CD8-positive, alpha-beta memory T cell (primary cell): ENCODE results near the gene TIMM21. TPM values are rescaled to one million over a fixed set of nuclear protein-coding genes. Genes with fewer than 3 reads are reported as not detected.

ENCODE experiments used
- CTCF ChIA-PET: fragments of 350-600 bp; sonication (Branson Sonifier 250); formaldehyde crosslinking; loops from one replicate; lab custom pipeline; 2021; ENCODE audit warnings: antibody characterized with exemption; lab: Charles Lee
- POLR2A ChIA-PET: fragments of 350-600 bp; sonication (Branson Sonifier 250); formaldehyde crosslinking; loops from one replicate; lab custom pipeline; 2021; ENCODE audit warnings: antibody characterized with exemption; lab: Charles Lee
- DNase-seq, 5 donors: peaks; one replicate each; pipeline versions ENCODE4 v3.0.0 to v3.0.0-alpha.2; 2020 to 2022; ENCODE audit warnings: mixed read lengths in 1 of 5
- H3K27ac ChIP-seq: one replicate; pipeline ENCODE4 v1.7.0; 2013; ENCODE audit warnings: low read depth, mild to moderate bottlenecking, low read length, moderate library complexity
- H3K27me3 ChIP-seq: 2 replicates; pipeline ENCODE4 v1.7.0; 2013; ENCODE audit warnings: low read length, mild to moderate bottlenecking; ENCODE audit not compliant: insufficient read depth, poor library complexity, severe bottlenecking
- H3K36me3 ChIP-seq: 2 replicates; pipeline ENCODE4 v1.7.0; 2013; ENCODE audit warnings: mild to moderate bottlenecking, low read length, moderate library complexity; ENCODE audit not compliant: insufficient read depth
- H3K4me1 ChIP-seq: 2 replicates; pipeline ENCODE4 v1.7.0; 2013; ENCODE audit warnings: mild to moderate bottlenecking, low read length, moderate library complexity; ENCODE audit not compliant: insufficient read depth
- H3K4me3 ChIP-seq: 2 replicates; pipeline ENCODE4 v1.7.0; 2013; ENCODE audit warnings: mild to moderate bottlenecking, low read length
- H3K9me3 ChIP-seq: 2 replicates; pipeline ENCODE4 v1.7.0; 2013; ENCODE audit warnings: mild to moderate bottlenecking, low read length
- H3K27ac Mint-ChIP-seq, 8 donors: one replicate each; pipeline ENCODE4 v1.8.0; 2020 to 2021; ENCODE audit warnings: mixed read lengths in 8 of 8, mild to moderate bottlenecking in 6 of 8, inconsistent platforms in 3 of 8, moderate library complexity in 3 of 8
- H3K27me3 Mint-ChIP-seq, 2 donors: one replicate each; pipeline ENCODE4 v1.8.0; 2020 to 2021; ENCODE audit warnings: mixed read lengths in 2 of 2, mild to moderate bottlenecking in 1 of 2, moderate library complexity in 1 of 2
- H3K36me3 Mint-ChIP-seq, 3 donors: one replicate each; pipeline ENCODE4 v1.8.0; 2020 to 2021; ENCODE audit warnings: mixed read lengths in 3 of 3, inconsistent platforms in 1 of 3, mild to moderate bottlenecking in 1 of 3
- H3K4me1 Mint-ChIP-seq, 3 donors: one replicate each; pipeline ENCODE4 v1.8.0; 2020 to 2021; ENCODE audit warnings: mixed read lengths in 3 of 3, inconsistent platforms in 1 of 3, mild to moderate bottlenecking in 1 of 3
- H3K4me3 Mint-ChIP-seq, 7 donors: one replicate each; pipeline ENCODE4 v1.8.0; 2020 to 2021; ENCODE audit warnings: mixed read lengths in 7 of 7, mild to moderate bottlenecking in 6 of 7, moderate library complexity in 4 of 7, inconsistent platforms in 2 of 7
- H3K9me3 Mint-ChIP-seq, 5 donors: one replicate each; pipeline ENCODE4 v1.8.0; 2020 to 2022; ENCODE audit warnings: mixed read lengths in 5 of 5, mild to moderate bottlenecking in 3 of 5, moderate library complexity in 2 of 5, inconsistent platforms in 1 of 5
- polyA plus RNA-seq: library from polyadenylated mRNA; unstranded; fragments of 300-500 nt; fragmentation: Illumina TruSeq; gene quantifications from one replicate; pipeline ENCODE4 v1.2.3, GENCODE V29; 2021
- total RNA-seq, 2 experiments: library from RNA; stranded (reverse); gene quantifications; one replicate each; pipeline ENCODE4 v1.2.3, GENCODE V29; 2021

The TIMM21 gene
- total and polyA plus RNA-seq, 3 experiments from 2014 or later, result 21.9 to 59.8 (median 59.4) TPM

DNA sequence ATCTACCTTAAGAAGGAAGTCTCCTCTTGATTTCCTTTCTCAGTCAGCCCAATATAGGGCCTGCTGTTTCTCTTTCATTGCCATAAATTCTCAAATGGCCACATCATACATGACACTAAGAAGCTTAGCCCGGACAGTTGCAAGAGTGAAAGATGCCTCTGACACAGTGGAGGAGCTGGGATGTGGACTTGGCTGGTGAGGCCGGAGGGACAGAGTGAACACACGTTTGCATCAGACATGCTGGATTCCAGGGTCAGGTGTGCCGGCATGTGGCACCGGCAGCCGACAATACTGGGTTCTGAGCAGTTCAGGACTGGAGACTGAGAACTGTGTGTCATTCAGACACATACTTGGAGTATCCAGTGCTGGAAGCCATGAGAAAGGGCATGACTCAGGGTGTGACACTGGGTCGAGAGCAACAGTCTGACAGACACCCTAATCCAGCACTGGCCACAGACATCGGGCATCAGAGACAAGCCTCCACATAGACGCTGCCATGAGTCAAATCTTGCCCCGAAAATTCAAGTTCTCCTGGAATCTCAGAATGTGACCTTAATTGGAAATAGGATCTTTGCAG lies 31.4 kb downstream of the TIMM21 start:
- H3K36me3 ChIP-seq, result no peaks in the 10 kb centered on the region
- ChIA-PET CTCF (no interaction called here), POLR2A (no interaction called here)
- Mint-ChIP-seq H3K36me3 (no peaks in the 10 kb centered on the region), H3K4me3 (no peak overlapping the region), H3K9me3 (no peaks in the 10 kb centered on the region), H3K4me1 (no peaks in the 10 kb centered on the region), H3K27me3 (peaks cover 10 to 43% of the 10 kb centered on the region in 2 donors), H3K27ac (peak overlapping the region in 1 of 8 donors; percentile 18)
- no peak overlapping the region for H3K27ac ChIP-seq
- no peaks in the 10 kb centered on the region for H3K27me3 ChIP-seq
- H3K9me3 ChIP-seq, result no peaks in the 10 kb centered on the region
- DNase-seq, result no peak
- H3K4me3 ChIP-seq, result no peak overlapping the region
- no peaks in the 10 kb centered on the region for H3K4me1 ChIP-seq

DNA sequence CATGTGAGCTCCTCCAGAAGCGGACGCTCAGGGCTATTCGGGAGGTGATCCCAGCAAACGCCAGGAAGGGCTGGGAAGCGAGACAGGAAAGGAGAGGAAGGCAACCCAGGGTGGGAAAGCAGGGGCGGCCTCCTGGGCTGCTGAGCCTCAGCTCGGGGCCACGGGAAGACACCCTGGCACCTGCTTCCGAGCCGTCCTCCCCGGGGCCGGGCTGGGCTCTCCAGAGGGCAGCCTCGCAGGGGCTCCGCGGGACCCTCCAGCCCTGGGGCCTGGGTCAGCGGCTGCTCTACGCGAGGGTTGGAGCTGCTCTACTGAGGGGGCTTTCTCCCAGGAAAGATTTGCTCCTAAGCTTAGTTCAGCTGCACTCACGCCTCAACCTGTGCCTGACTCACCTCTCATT lies 34.0 kb downstream of the TIMM21 start:
- H3K4me3 Mint-ChIP-seq, result no peak overlapping the region
- Histone ChIP-seq H3K4me1 (no peaks in the 10 kb centered on the region), H3K4me3 (no peak overlapping the region), H3K36me3 (no peaks in the 10 kb centered on the region), H3K9me3 (no peaks in the 10 kb centered on the region), H3K27ac (no peak overlapping the region), H3K27me3 (no peaks in the 10 kb centered on the region)
- no peaks in the 10 kb centered on the region for H3K9me3 Mint-ChIP-seq
- DNase-seq, result no peak
- CTCF ChIA-PET, result no interaction called here
- H3K27ac Mint-ChIP-seq, result no peak overlapping the region
- H3K36me3 Mint-ChIP-seq, result no peaks in the 10 kb centered on the region
- H3K4me1 Mint-ChIP-seq, result no peaks in the 10 kb centered on the region
- POLR2A ChIA-PET, result no interaction called here
- H3K27me3 Mint-ChIP-seq, result peaks cover 8 to 43% of the 10 kb centered on the region in 2 donors

DNA sequence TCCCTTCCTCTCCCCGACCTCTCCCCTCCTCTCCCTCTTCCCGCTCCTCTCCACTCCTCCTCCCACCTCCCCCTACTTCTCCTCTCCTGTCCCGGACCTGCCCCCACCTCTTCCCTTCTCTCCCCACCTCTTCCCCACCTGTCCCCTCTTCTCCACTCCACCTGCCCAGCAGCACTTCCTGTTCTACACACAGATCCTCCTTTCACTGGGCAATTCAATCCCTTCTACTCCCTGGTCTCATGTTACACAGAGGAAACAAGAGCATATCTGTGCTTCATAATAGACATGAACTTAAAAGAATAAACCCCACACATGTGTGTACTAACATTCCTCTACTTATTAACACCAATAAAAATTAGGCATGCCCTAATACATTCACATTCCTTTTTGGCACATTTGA lies 34.8 kb downstream of the TIMM21 start:
- Mint-ChIP-seq H3K36me3 (no peaks in the 10 kb centered on the region), H3K4me3 (no peak overlapping the region), H3K4me1 (no peaks in the 10 kb centered on the region), H3K27ac (peak overlapping the region in 1 of 8 donors; percentile 9), H3K9me3 (no peaks in the 10 kb centered on the region), H3K27me3 (peaks cover 8 to 42% of the 10 kb centered on the region in 2 donors)
- no peaks in the 10 kb centered on the region for H3K27me3 ChIP-seq
- H3K4me1 ChIP-seq, result no peaks in the 10 kb centered on the region
- H3K4me3 ChIP-seq, result no peak overlapping the region
- CTCF ChIA-PET, result no interaction called here
- POLR2A ChIA-PET, result no interaction called here
- H3K36me3 ChIP-seq, result no peaks in the 10 kb centered on the region
- no peaks in the 10 kb centered on the region for H3K9me3 ChIP-seq
- DNase-seq, result no peak
- H3K27ac ChIP-seq, result no peak overlapping the region

DNA sequence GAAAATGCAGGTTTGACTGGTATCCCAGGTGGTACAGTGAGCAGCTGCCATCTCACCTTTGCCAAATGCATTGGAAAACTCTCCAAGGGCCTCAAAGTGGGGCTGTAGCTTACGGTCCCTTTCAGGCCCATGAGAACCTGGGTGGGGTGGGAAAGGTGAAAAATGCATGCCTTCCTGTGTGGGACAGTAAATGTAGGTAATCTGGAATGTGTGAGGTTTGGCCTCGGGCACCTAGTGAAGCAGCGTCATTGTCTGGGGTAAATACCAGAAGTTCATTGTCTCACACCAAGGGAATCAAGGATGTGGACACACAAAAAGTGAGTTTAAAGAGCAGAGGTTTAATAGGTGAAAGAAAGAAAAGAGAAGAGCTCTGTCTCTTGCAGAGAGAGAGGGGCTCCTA lies 36.6 kb downstream of the TIMM21 start:
- DNase-seq, result no peak
- Histone ChIP-seq H3K4me1 (no peaks in the 10 kb centered on the region), H3K36me3 (no peaks in the 10 kb centered on the region), H3K27me3 (no peaks in the 10 kb centered on the region), H3K27ac (no peak overlapping the region), H3K9me3 (no peaks in the 10 kb centered on the region), H3K4me3 (no peak overlapping the region)
- POLR2A ChIA-PET, result no interaction called here
- Mint-ChIP-seq H3K4me1 (no peaks in the 10 kb centered on the region), H3K9me3 (no peaks in the 10 kb centered on the region), H3K4me3 (no peak overlapping the region), H3K27me3 (peaks cover 12 to 45% of the 10 kb centered on the region in 2 donors), H3K27ac (no peak overlapping the region), H3K36me3 (no peaks in the 10 kb centered on the region)
- CTCF ChIA-PET, result interaction anchor here (0.5 kb wide), 1 partner anchor 1301 kb away, joined by 3 read pairs; no protein-coding TSS in a partner anchor

DNA sequence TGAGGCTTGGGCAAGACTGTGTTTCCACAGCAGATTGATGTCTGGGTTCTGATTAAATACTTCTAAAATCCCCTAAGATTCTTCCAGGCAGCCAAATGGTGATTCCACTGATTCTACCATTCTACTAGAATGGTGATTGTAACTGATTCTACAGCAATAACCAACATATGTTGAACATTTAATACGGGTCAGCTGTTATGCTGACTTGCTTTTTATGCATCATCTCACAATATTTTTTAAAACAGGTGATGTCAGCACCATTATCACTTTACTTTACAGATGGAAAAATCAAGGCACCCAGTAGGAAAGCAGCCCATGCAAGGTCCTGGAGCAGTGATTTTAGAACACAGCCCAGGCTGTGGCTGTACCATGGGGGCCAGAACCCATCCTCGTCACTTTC lies 37.5 kb downstream of the TIMM21 start:
- H3K36me3 Mint-ChIP-seq, result no peaks in the 10 kb centered on the region
- no peaks in the 10 kb centered on the region for H3K4me1 ChIP-seq
- H3K27ac ChIP-seq, result no peak overlapping the region
- H3K9me3 Mint-ChIP-seq, result no peaks in the 10 kb centered on the region
- POLR2A ChIA-PET, result no interaction called here
- H3K4me3 ChIP-seq, result no peak overlapping the region
- CTCF ChIA-PET, result no interaction called here
- peaks cover 13 to 54% of the 10 kb centered on the region in 2 donors for H3K27me3 Mint-ChIP-seq
- no peaks in the 10 kb centered on the region for H3K4me1 Mint-ChIP-seq
- H3K27me3 ChIP-seq, result no peaks in the 10 kb centered on the region
- H3K4me3 Mint-ChIP-seq, result no peak overlapping the region
- H3K36me3 ChIP-seq, result no peaks in the 10 kb centered on the region
- no peak overlapping the region for H3K27ac Mint-ChIP-seq
- DNase-seq, result no peak
- H3K9me3 ChIP-seq, result no peaks in the 10 kb centered on the region

DNA sequence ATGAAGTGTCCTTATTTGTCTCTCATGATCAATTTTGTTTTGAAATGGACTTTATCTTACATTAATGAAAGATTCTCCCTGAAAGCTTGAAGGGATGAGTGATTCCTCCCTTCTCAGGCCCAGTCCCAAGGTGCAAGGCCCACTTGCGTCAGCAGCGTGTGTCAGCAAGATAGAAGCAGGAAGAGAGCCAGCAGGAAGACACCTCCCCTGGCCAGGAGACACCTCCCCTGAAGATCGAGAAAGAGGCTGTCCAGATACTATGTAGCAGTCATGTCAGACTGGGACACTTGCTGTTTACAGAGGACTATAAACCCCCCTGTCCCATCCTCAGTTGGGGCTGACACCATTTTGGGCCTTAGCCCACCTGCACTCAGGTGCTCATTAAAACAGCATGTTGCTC lies 38.3 kb downstream of the TIMM21 start:
- Mint-ChIP-seq H3K27ac (no peak overlapping the region), H3K4me3 (no peak overlapping the region), H3K9me3 (no peaks in the 10 kb centered on the region), H3K27me3 (peaks cover 14 to 60% of the 10 kb centered on the region in 2 donors), H3K4me1 (no peaks in the 10 kb centered on the region), H3K36me3 (no peaks in the 10 kb centered on the region)
- DNase-seq, result no peak
- Histone ChIP-seq H3K36me3 (no peaks in the 10 kb centered on the region), H3K4me1 (no peaks in the 10 kb centered on the region), H3K27me3 (no peaks in the 10 kb centered on the region), H3K4me3 (no peak overlapping the region), H3K27ac (no peak overlapping the region), H3K9me3 (no peaks in the 10 kb centered on the region)
- ChIA-PET CTCF (no interaction called here), POLR2A (no interaction called here)

DNA sequence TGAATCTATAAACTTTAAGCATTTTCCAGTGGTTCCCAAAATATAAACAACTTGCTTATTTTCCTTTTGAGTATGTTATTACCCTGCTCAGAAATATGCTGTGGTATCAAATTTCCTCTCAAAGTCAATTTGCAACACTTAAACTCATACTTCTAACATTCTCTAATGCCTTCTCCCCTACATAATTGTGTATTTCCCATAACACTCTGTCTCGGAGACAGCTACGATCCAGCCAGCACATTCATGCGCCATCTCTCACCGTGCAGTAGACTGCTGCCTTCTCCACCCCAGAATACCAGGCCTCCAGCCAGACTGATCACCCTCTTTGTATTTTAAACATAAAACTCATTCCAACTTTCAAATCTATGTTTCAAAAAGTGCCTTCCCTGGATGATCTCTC lies 41.8 kb downstream of the TIMM21 start:
- CTCF ChIA-PET, result interaction anchor here (2.9 kb wide), 1 partner anchor 362 kb away, joined by 7 read pairs; no protein-coding TSS in a partner anchor

DNA sequence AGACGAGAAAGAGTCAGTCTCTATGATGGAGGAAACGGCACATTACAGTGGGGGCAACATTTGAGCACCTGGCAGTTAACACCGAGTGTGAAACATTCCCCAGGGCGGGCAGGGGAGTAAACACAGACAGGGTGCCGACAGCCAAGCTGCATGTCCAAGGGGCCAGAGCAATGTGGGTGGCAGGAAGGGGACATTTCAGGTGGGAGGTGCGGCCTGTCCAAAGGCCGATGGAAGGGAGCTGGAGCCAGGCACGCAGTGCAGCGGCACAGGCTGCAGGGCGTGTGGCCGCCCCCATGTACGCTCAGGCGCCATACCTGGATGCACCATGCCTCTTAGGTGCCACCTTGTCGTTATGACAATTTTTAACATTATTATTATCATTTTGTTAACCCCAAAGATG lies 43.3 kb downstream of the TIMM21 start:
- Histone ChIP-seq H3K4me1 (no peaks in the 10 kb centered on the region), H3K9me3 (no peaks in the 10 kb centered on the region), H3K36me3 (no peaks in the 10 kb centered on the region), H3K27me3 (no peaks in the 10 kb centered on the region), H3K4me3 (no peak overlapping the region), H3K27ac (no peak overlapping the region)
- no peak for DNase-seq
- H3K9me3 Mint-ChIP-seq, result no peaks in the 10 kb centered on the region
- no peak overlapping the region for H3K27ac Mint-ChIP-seq
- H3K4me3 Mint-ChIP-seq, result peak overlapping the region in 1 of 7 donors; percentile 61
- peaks cover 0 to 6% (median 3%) of the 10 kb centered on the region in 3 donors for H3K4me1 Mint-ChIP-seq
- no peaks in the 10 kb centered on the region for H3K36me3 Mint-ChIP-seq
- ChIA-PET CTCF (interaction anchor here (1.3 to 2.9 kb wide), 2 partner anchors 151 to 360 kb away, joined by 4 to 7 read pairs; no protein-coding TSS in a partner anchor), POLR2A (no interaction called here)
- H3K27me3 Mint-ChIP-seq, result peaks cover 5 to 54% of the 10 kb centered on the region in 2 donors

More for the DNA sequence above, 41.8 kb downstream of the TIMM21 start:
- no peaks in the 10 kb centered on the region for H3K9me3 Mint-ChIP-seq
- Histone ChIP-seq H3K27ac (no peak overlapping the region), H3K9me3 (no peaks in the 10 kb centered on the region), H3K4me3 (no peak overlapping the region), H3K27me3 (no peaks in the 10 kb centered on the region), H3K36me3 (no peaks in the 10 kb centered on the region), H3K4me1 (no peaks in the 10 kb centered on the region)
- H3K27ac Mint-ChIP-seq, result no peak overlapping the region
- no peaks in the 10 kb centered on the region for H3K4me1 Mint-ChIP-seq
- POLR2A ChIA-PET, result no interaction called here
- no peak for DNase-seq
- H3K36me3 Mint-ChIP-seq, result no peaks in the 10 kb centered on the region
- no peak overlapping the region for H3K4me3 Mint-ChIP-seq
- H3K27me3 Mint-ChIP-seq, result peaks cover 5 to 63% of the 10 kb centered on the region in 2 donors
